Measurements from ENCODE around the gene TNPO2. TPM values are rescaled to one million over a fixed set of nuclear protein-coding genes. Genes with fewer than 3 reads are reported as not detected.
A peak's percentile ranks its signal among the peaks of the same experiment; 100 is the strongest.
"Not testable (repeated sequence)": the region's sequence is repeated elsewhere in the genome, so short reads cannot be mapped to it uniquely, and the experiment has no call there.

Gene TNPO2
- total RNA-seq, 1 donor from 2014 or later: 64.5 TPM

DNA sequence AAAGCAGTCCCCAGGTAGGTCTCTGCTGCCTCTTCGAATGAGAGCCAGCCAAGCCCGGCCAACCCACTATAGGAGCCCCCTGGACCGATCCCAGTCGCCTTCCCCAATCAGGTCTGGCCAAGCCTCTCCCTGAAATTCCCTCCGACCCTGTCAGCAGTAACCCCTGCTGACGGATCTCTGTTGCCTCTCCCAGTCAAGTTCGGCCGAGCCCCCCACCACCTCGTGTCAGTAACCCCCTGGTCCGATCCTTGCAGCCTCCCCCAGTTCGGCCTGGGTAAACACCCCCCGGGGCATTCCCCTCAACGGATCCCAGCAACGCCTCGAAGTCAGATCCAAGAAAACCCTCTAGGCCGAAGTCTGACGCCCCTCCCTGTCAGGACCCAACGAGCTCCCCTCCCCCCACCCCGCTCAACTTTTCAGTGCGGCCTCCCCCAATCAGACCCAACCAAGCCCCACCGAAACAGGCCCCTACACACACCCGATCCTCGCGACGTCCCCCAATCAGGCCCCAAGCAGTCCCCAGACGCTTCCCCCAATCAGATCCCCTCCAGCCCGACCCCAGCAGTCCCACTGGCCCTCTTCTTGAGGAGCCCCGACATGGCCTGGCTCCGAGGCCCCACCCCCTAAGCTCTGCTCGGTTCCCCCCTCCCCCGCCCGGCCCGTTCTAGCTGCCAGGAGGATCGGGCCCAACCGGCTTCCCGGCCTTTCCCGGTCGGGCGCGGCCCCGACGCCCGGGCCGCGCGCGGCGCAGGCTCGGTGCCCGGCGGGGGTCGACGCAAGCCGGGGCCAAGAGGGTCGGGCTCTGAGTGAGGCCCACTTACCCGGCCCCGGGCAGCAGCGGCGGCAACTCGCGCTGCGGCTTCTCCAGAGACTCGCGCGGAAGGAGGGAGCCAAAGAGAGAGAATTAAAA, 1.8 kb downstream of the TNPO2 start:
- H3K9me3 Mint-ChIP-seq (ENCODE audit: low read depth): no peaks in the 10 kb centered on the region
- H3K4me1 Mint-ChIP-seq (ENCODE audit: low read depth): peaks cover 39% of the 10 kb centered on the region
- TF ChIP-seq, protein P1, sequence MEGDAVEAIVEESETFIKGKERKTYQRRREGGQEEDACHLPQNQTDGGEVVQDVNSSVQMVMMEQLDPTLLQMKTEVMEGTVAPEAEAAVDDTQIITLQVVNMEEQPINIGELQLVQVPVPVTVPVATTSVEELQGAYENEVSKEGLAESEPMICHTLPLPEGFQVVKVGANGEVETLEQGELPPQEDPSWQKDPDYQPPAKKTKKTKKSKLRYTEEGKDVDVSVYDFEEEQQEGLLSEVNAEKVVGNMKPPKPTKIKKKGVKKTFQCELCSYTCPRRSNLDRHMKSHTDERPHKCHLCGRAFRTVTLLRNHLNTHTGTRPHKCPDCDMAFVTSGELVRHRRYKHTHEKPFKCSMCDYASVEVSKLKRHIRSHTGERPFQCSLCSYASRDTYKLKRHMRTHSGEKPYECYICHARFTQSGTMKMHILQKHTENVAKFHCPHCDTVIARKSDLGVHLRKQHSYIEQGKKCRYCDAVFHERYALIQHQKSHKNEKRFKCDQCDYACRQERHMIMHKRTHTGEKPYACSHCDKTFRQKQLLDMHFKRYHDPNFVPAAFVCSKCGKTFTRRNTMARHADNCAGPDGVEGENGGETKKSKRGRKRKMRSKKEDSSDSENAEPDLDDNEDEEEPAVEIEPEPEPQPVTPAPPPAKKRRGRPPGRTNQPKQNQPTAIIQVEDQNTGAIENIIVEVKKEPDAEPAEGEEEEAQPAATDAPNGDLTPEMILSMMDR (IDR thresholded peaks at IDR 0.05): no peak
- DNase-seq (ENCODE audit: low spot score): no peak
- peak overlapping the region; percentile 97 for H3K4me3 Mint-ChIP-seq (ENCODE audit: unreplicated experiment)
- H3K36me3 Mint-ChIP-seq (ENCODE audit: low read depth): peaks cover 5% of the 10 kb centered on the region
- peak overlapping the region; percentile 98 for H3K27ac Mint-ChIP-seq (ENCODE audit: unreplicated experiment)
- H3K27me3 Mint-ChIP-seq (ENCODE audit: low read depth): no peaks in the 10 kb centered on the region

DNA sequence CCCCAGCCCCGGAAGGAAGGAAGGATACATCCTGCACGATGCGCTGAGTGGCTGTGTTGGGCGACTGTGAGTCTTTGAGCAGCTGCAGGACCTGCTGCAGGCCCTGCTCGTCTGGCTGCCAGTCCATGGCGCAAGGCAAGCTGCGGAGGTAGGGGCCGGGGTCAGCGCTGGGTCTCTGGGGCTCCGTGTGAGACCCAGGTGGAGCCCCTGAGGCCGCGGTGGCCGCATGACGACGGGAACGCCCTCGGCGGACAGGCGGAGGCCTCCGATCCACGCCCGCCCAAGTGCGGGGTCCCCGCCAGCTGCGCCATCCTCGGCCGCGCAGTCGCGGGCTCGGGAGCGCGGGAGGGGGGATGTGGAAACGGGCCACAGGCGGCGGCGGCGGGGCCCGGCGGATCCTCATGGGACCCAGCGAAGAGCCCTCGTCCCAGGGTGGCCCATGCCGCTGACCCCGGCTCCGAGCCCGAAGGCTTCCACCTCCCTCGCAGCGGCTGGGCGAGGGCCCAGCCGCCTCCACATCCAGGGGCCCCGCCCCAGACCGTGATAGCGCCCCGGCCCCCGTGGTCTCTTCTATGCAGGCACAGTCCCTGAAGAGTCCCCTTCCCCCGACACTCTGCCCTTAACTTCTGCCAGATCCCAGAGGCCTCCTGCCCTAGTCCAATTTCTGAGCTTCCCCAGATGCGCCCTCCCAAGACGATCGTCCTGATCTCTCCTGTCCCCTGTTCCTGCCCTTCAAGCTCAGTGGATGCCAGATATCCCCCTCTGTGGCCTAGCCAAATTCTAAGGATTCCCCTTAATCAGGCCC, 2.7 kb downstream of the TNPO2 start:
- H3K9me3 Mint-ChIP-seq (ENCODE audit: low read depth): no peaks in the 10 kb centered on the region
- H3K27ac Mint-ChIP-seq (ENCODE audit: unreplicated experiment): peak overlapping the region; percentile 98
- H3K36me3 Mint-ChIP-seq (ENCODE audit: low read depth): peaks cover 8% of the 10 kb centered on the region
- no peaks in the 10 kb centered on the region for H3K27me3 Mint-ChIP-seq (ENCODE audit: low read depth)
- H3K4me1 Mint-ChIP-seq (ENCODE audit: low read depth): peaks cover 39% of the 10 kb centered on the region
- DNase-seq (ENCODE audit: low spot score): no peak
- TF ChIP-seq, protein P1 (IDR thresholded peaks at IDR 0.05): no peak
- H3K4me3 Mint-ChIP-seq (ENCODE audit: unreplicated experiment): peak overlapping the region; percentile 97

DNA sequence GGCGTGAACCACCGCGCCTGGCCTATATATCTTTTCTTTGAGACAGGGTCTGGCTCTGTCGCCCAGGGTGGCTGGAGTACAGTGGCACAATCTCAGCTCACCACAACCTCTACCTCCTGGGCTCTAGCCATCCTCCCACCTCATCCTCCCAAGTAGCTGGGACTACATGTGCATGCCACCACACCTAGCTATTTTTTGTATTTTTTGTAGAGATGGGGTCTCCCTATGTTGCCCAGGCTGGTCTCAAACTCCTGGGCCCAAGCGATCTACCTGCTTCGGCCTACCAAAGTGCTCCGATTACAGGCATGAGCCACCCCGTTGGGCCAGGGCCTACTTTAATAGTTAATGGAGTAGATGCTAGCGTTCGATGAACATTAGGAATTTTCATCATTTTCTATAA, 3.4 kb downstream of the TNPO2 start:
- Mint-ChIP-seq H3K27me3 (ENCODE audit: low read depth) (no peaks in the 10 kb centered on the region), H3K36me3 (ENCODE audit: low read depth) (peaks cover 8% of the 10 kb centered on the region), H3K4me3 (ENCODE audit: unreplicated experiment) (peak overlapping the region; percentile 75), H3K9me3 (ENCODE audit: low read depth) (no peaks in the 10 kb centered on the region), H3K4me1 (ENCODE audit: low read depth) (peaks cover 39% of the 10 kb centered on the region), H3K27ac (ENCODE audit: unreplicated experiment) (peak overlapping the region; percentile 85)
- DNase-seq (ENCODE audit: low spot score): no peak
- TF ChIP-seq, protein P1 (IDR thresholded peaks at IDR 0.05): no peak

DNA sequence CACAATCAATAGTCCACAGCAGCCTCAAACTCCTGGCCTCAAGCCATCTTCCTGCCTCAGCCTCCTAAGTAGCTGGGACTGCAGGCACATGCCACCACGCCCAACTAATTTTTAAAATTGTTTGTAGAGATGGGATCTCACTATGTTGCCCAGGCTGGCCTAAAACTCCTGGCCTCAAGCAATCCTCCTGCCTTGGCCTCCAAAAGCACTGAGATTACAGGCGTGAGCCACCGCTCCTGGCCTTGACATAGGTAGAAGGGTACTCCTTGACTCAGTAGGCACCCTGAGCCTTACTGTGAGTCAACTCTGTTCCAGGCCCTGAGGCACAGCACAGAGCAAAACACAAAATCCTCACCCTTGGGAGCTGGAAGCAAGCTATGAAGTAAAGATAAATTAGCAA, 7.8 kb downstream of the TNPO2 start:
- Mint-ChIP-seq H3K36me3 (ENCODE audit: low read depth) (peaks cover 23% of the 10 kb centered on the region), H3K9me3 (ENCODE audit: low read depth) (no peaks in the 10 kb centered on the region), H3K27ac (ENCODE audit: unreplicated experiment) (no peak overlapping the region), H3K27me3 (ENCODE audit: low read depth) (no peaks in the 10 kb centered on the region), H3K4me1 (ENCODE audit: low read depth) (peaks cover 14% of the 10 kb centered on the region), H3K4me3 (ENCODE audit: unreplicated experiment) (no peak overlapping the region)
- DNase-seq (ENCODE audit: low spot score): no peak
- TF ChIP-seq, protein P1 (IDR thresholded peaks at IDR 0.05): no peak

DNA sequence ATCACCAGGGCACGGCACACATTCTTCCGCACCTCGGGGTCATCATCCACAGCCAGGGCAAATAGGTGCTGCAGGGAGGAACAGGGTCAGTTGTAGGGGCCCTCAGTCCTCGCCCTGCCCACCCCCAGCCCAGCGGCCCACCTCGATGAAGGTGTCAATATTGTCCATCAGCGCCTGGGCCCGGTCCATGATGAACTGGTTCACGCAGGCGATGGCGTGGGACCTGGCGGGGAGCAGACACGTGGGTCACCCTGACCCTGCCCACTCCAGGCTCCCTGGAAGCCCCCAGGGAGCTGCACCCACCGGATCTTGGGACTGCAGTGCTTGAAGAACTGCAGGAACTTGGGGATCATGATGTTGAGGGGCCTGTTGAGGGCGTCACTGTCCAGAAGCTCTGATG, 8.6 kb downstream of the TNPO2 start:
- Mint-ChIP-seq H3K27me3 (ENCODE audit: low read depth) (no peaks in the 10 kb centered on the region), H3K27ac (ENCODE audit: unreplicated experiment) (no peak overlapping the region), H3K4me1 (ENCODE audit: low read depth) (peaks cover 8% of the 10 kb centered on the region), H3K9me3 (ENCODE audit: low read depth) (no peaks in the 10 kb centered on the region), H3K36me3 (ENCODE audit: low read depth) (peaks cover 30% of the 10 kb centered on the region), H3K4me3 (ENCODE audit: unreplicated experiment) (no peak overlapping the region)
- DNase-seq (ENCODE audit: low spot score): peak; percentile 92
- TF ChIP-seq, protein P1 (IDR thresholded peaks at IDR 0.05): no peak

DNA sequence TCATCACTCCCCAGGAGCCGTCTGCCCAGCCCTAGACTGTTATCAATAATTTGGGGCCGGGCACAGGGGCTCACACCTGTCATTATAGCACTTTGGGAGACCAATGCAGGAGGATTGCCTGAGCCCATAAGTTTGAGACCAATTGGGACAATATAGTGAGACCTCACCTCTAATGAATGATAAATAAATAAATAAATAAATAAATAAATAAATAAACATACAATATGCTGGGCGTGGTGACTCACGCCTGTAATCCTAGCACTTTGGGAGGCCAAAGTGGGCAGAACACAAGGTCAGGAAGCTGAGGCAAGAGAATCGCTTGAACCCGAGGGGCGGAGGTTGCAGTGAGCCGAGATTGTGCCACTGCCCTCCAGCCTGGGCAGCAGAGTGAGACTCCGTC, 10.4 kb downstream of the TNPO2 start:
- not testable (repeated sequence) for H3K4me3 Mint-ChIP-seq (ENCODE audit: unreplicated experiment); H3K27ac Mint-ChIP-seq (ENCODE audit: unreplicated experiment); H3K4me1 Mint-ChIP-seq (ENCODE audit: low read depth); H3K9me3 Mint-ChIP-seq (ENCODE audit: low read depth); H3K27me3 Mint-ChIP-seq (ENCODE audit: low read depth); DNase-seq (ENCODE audit: low spot score)
- H3K36me3 Mint-ChIP-seq (ENCODE audit: low read depth): peaks cover 29% of the 10 kb centered on the region

Measured in chondrocyte (in vitro differentiated cells).